H1 (cell line): ENCODE results near the gene WASL. TPM values are rescaled to one million over a fixed set of nuclear protein-coding genes. Genes with fewer than 3 reads are reported as not detected.

Experiments
- ATF2 ChIP-seq: IDR thresholded peaks from 2 replicates; pipeline ENCODE4 v1.6.1; 2012; ENCODE audit warnings: low read length, inconsistent platforms
- CBX8 ChIP-seq: fragments of 300-800, 300-1000 bp; sonication (generic); IDR thresholded peaks from 2 replicates; pipeline ENCODE4 v1.7.1; 2016; ENCODE audit warnings: low read depth, low read length, borderline replicate concordance
- CREB1 ChIP-seq: IDR thresholded peaks from 2 replicates; pipeline ENCODE4 v1.6.1; 2012; ENCODE audit warnings: inconsistent platforms
- polyA plus RNA-seq, 7 experiments: library from polyadenylated mRNA; depleted of rRNA in 3 of 7; stranded (reverse) in 5 of 7; unstranded in 2 of 7; fragments of >200 nt in 5 of 7; fragments of 200-250 nt in 2 of 7; gene quantifications; 1 replicate in 5 of 7; 2 replicates in 1 of 7; 4 replicates in 1 of 7; pipeline versions ENCODE4 v1.2.1 to v1.2.3, GENCODE V29; 2011 to 2013; ENCODE audit warnings: missing spikeins in 2 of 7, mixed read lengths in 2 of 7
- total RNA-seq: library from RNA; stranded (reverse); fragmentation: NEBNext Ultra II Directional; extraction: Animal tissue kit (Norgen Biotek cat#: 25700); gene quantifications from 2 replicates; pipeline ENCODE4 v1.2.1, GENCODE V29; 2021

The WASL gene
- total and polyA plus RNA-seq, 2 of the 8 experiments (the other 6 are each of a cell fraction or from before 2014, with no cell fraction given), result 7.7 to 38.9 TPM

- TF ChIP-seq ATF2 (no peak), CREB1 (no peak), CBX8 (no peak)
Measured at GRCh38 chr7:123689250-123689649, 59.6 kb downstream of the WASL start (continued).
